Hematopoietic multipotent progenitor cell treated with erythropoietin and hydrocortisone succinate and interleukin-3 and kit ligand, for 15 days (in vitro differentiated cells): ENCODE results near the gene KCNJ9.
A peak's percentile ranks its signal among the peaks of the same experiment; 100 is the strongest.

Source experiments
- DNase-seq: peaks from one replicate; pipeline ENCODE4 v3.0.0-alpha.2; 2015; ENCODE audit warnings: low spot score

Gene KCNJ9

DNA sequence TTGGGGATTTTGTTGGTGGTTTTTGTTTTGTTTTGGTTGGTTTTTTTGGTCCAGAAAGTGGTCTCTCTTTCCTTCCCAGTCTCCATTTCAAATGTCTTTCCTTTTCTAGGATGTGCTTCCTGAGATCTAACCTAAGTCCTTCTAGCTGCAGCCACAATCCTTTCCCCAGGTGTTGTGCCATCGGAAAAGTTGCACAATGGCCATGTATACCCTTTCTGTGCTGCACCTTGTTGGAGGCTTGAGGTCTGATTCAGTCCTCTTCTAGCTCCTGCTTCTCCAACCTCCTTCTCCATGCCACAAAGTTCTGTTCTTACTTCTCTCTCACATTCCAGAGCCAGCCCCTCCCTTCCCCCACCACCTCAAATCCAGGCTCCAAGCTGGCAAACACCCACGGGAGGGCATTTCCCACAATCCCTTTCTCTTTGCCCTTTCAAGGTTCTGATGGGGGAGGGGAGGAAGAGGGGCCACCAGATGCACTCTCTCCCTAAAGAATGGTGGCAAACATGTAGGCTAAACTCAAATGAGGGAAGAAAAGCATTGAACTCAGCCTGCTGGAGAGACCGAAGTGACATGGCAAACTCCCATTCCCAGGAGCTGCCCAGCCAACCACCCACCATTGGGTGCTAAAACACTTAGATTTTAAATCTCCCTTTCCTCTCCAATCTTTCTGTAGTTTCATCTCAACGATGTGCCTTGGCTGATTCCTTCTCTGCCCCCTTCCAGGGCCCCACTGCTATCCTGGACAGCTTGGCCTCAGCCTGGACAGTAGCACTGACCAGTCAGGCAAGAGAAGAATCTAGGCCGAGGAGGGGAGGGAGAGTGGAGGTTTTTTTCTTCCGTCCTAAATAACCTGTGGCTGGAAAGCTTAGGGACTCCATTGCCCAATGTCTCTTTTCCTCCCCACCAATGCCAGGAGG, 14.3 kb upstream of the KCNJ9 start:
- no peak for DNase-seq

DNA sequence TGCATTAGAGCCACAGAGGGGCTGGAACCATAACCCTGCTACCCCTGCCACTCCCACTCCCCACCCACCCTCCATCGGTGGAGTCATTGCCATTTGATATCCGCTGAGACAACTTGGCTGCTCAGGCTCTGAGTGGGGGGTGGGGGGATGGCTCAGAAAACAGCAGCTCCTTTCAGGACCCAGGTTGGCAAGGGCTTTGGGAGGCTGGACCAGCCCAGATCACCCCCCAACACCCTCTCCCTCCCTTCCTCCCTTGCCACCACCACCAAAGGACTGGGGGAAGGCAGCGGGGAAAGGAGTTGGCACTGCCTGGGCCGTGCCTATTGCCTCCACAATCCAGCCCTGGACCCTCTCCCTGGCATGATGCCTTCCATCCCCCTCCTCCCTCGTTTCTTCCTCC, 13.1 kb upstream of the KCNJ9 start:
- no peak for DNase-seq

DNA sequence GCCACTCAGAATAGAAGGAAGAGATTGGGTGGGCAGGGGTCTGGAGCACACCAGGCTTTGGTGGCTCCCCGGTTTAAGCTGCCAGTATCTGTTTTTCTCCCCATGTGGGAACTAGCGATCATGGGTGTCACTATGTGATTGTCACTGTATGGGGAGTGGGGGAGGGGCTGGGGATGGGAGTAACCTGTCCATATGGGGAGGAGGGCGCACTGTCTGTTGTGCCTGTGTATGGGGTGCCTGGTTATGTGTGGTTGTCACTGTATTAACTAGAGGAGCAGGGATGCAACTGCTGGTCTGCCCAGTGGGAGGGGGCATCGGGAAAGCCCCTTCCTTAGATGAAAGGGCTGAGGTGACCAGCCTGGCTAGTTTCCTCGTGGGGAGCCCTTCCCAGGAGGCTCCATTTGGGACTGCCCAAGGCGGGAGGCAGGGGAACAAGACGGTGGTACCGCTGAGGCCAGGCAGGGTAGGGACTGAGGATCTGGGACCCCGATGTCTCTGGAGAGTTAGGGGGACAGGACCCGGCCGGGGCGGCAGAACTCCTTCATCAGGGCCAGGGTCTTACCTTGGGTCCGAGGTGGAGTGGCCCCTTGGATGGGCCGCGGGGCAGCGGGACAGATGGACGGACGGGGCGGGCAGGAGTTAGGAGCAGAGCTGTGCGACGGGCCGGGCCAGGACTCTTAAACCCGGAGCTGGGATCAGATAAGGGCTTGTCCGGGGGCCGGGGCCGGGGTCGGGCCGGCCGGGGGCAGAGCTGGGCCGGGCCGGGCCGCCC, 11.7 kb upstream of the KCNJ9 start, which contains the start of gene KCNJ10:
TSS of gene KCNJ10 (minus strand) at position 701 of the 772 bp plus-strand sequence. CDS start 27,628 bp downstream, outside the sequence.
- no peak for DNase-seq

DNA sequence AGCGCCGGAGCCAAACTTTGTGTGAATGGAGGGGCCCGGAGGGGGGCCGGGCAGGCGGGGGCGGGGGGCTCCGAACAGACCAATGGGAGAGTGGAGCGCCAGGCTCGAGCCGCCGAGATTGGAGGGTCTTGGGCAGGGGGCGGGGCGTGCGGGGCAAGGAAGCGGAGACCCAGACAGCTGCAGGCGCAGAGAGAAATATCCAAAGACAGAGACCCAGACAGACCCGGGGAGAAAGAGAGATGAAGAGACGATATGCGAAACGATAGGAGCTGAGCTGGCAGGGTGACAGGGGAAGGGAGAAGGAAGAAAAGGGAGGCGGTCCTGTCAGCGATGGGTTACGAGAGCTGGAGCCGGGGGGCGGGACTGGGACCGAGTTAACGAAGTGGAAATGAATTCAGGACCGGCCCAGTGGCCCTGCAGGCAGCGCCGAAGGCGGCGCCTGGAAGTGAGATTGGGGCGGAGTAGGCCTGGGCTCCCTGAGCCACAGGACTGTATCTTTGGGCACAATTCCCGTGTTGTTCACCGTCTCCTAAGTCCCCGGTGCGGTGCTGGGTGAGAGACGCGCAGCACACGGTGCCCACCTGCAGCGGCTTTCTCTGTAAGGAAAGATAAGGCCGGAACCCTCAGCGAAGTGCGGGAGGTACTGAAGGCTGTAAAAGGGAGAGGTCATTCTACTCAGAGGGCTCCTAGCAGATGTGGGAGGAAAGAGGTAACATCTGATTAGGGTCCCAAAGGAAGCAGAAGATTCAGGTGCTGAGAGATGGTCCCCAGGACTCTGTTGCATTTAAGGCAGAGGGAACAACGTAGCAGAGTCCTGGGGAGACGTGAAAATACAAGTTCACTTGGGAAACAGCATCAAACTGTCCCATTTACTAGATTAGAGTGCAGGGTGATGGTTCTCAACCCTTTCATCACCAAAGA, 10.8 kb upstream of the KCNJ9 start:
- DNase-seq, result no peak

- DNase-seq, result no peak
Measured at GRCh38 chr1:160071289-160071688, 10.0 kb upstream of the KCNJ9 start.

DNA sequence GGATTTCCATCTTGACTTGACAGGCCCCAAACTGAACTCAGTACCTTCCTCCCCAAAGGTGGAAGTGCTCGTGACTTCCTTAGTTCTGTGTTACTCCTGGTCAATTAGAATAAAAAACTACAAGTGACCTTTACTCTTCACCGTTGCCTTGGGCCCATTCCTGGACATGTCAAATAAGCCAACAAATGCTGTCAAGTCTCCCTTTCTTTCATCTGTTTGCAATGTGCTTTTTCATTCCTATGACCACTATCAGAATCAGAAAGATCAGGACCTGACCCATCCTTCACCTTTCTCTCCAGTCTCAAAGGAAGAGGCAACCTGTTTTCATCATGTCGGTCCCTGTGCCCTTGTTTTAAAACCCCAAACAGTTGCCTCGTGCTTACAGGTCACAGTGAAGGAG, 6.5 kb upstream of the KCNJ9 start:
- no peak for DNase-seq

- no peak for DNase-seq
Measured at GRCh38 chr1:160075836-160076235, 5.5 kb upstream of the KCNJ9 start.

GRCh38 chr1:160076295-160076694, 5.0 kb upstream of the KCNJ9 start:
- DNase-seq, result no peak

- no peak for DNase-seq
Measured at GRCh38 chr1:160077486-160077885, 3.9 kb upstream of the KCNJ9 start.

GRCh38 chr1:160078512-160079195, 2.7 kb upstream of the KCNJ9 start:
- peak; percentile 60 for DNase-seq

DNA sequence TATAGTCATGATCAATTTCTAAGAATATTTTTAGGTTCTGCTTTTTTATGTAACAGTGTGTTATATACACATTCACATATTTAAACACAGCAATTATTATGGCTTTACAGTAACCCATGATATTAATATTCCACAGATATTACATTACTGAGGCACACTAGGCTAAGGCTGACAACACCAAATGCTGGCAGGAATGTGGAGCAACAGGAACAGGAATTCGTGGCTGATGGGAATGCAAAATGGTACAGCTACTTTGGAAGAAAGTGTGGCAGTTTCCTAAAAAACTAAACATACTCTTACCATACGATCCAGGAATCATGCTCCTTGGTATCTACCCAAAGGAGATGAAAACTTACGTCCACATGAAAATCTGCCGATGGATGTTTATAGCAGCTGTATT, 1.9 kb upstream of the KCNJ9 start:
- no peak for DNase-seq

DNA sequence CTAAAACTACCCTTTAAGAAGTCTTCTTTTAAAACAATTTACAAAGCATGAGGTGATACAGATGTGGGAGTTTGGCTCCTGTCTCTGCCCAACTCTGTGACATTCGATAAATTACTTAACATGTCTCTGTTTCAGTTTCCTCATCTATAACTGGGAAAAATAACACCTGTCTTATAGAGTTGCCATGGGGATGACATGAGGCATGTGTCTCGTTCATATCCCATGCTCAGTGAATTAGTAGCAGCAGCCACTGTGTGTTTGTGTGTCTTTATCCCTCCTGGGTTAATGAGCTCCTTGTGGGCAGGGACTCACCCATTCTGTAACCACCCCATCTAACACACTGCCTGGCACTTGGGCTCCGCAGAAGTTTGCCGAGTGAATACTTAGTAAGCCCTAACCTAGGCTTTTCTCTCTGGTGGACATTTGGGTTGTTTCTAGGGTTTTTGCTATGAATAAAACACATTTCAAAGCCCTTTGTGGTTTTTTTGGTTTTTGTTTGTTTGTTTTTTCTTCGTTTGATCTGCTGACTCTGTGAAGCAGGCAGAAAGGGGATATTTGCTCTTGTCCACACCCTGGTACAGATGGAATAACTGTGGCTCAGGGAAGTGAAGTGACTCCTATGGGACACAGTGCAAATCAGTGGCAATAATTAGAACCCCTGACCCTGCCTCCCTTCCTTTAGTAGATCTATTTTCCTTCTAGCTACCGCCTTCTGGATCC, 797 bp upstream of the KCNJ9 start:
- DNase-seq, result no peak

GRCh38 chr1:160082487-160082886, 1.1 kb downstream of the KCNJ9 start:
- no peak for DNase-seq

- DNase-seq, result no peak
Measured at GRCh38 chr1:160082926-160083325, 1.6 kb downstream of the KCNJ9 start.

GRCh38 chr1:160083968-160084770, 2.8 kb downstream of the KCNJ9 start:
- peak; percentile 58 for DNase-seq

DNA sequence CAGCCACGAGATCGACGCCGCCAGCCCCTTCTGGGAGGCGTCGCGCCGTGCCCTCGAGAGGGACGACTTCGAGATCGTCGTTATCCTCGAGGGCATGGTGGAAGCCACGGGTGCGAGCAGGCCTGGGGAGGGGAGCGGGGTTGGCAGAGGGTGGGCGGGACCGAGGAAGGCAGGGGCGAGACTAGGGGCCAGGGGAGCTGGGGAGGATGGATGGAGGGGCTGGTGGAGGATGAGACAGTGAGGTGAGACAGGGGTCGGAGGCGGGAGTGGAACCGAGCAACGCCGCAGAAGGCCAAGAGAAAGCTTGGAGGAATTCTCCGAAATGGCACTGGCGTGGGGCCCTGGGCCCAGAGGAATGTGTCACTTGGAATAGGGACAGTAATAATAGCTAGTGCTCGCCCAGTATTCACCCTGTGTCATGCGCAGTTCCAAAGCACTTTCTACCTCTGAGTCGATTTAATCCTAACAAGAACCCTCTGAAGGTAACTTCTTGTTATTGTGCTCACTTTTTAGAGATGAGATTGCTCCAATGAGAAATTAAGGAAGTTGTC, 3.5 kb downstream of the KCNJ9 start:
- no peak for DNase-seq

DNA sequence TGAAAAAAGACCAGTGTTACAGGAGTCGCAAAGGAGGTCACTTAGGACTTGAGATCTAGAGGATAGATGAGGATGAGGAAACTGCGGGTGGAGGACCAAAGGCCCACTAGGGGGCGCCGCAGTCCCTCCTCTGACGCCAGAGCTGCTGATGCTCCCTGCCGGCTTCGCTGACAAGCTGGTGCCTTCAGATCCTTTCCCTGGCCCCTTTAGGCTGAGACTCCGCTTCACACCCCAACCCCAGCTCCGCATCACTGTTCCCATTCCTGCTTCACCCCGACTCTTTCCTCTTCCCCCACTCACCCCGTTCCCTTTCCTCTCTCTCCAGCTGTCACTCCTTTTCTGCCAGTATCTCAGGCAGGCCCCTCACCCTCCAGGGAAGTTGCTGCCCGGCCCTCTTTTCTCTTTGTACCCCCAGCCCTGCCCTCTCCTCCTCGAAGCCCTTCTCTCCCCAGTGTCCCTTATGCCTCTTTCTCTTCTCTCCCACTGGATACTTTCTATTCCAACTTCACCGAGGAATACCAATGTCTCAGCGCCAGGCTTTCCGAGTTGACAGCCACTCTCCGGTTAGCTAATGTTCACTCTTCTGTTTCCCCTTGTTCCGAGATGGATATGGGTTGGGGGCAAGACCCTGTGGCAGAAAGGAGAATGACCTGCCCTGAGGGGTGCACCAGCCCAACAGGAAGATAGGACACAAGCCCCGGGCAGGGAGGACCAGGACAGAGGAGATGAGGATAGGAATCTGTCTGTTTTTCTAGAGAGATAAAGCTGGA, 4.5 kb downstream of the KCNJ9 start:
- peak; percentile 74 for DNase-seq

DNA sequence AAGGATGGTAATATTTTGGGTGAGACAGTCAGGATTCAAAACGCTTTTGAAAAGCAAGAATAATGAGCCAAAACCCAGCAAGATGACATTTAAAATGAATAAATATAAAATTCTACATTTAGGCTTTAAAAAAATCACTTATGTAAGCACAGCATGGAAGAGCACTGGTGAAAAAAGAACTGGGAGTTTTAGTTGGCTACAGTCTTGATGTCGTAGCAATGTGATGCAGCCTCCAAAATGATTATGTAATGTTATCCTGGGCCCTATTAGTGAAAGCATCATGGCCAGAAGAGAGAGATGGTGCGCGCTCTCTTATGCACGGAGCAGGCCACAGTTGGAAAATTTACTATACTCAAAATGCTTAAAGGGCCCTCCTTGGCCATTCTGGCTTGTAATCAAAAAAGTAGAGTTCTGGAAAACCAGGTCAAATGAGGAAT, 5.1 kb downstream of the KCNJ9 start:
- no peak for DNase-seq
